GM12892 (cell line): ENCODE measurements around the gene IFNAR2.

Experiments used
- POLR2A ChIP-seq: IDR thresholded peaks from 2 replicates; pipeline ENCODE4 v1.6.1; 2011; ENCODE audit warnings: low read depth, low read length, control low read depth
- POLR2AphosphoS5 ChIP-seq: IDR thresholded peaks from 2 replicates; pipeline ENCODE4 v1.6.1; 2011; ENCODE audit warnings: low read depth, low read length, control low read depth

DNA sequence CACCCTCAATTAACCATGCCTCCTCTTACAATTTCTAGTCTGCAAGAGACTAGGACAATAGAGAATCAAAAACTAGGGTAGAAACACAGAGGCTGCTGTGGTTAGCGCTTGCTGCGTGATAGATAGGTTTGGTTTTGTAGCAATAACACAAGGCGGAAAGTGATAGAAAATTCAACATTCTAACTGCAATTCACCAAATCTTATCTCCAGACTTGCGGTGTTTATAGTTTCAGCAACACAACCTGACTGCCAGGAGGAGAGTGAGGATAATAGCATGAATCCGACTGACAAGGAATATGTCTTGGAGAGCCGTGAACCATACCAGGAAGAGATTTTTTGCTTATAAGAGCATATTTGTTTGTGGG lies 30.7 kb upstream of the IFNAR2 start:
- no peak for TF ChIP-seq POLR2AphosphoS5
- TF ChIP-seq POLR2A: no peak
